NK-92 (cell line): ENCODE results near the gene SSBP1.
"Not testable (repeated sequence)": the region's sequence is repeated elsewhere in the genome, so short reads cannot be mapped to it uniquely, and the experiment has no call there.

ENCODE experiments used
- DNase-seq: peaks from one replicate; lab custom pipeline; 2025; ENCODE audit not compliant: unreplicated experiment; lab: John Stamatoyannopoulos, UW

The SSBP1 gene

DNA sequence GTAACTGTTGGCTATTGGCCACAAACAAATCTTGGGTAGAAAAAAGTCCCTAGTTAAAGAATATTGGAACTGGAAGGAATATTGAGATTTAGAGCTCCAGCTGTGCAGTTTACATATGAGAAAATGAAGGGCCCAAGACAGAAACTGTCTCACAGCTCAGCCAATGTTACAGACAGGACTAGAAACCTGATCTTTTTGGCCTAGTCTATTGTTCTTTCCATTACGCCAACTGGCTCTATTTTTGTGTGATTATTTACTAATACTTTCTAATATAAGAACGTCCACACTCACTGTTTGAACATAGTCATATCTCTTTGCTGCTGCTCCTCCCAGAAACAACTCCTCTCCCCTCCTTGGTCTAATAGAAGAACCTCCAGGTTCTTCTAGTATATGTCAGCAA is 28.8 kb upstream of the SSBP1 start:
- DNase-seq, result no peak

DNA sequence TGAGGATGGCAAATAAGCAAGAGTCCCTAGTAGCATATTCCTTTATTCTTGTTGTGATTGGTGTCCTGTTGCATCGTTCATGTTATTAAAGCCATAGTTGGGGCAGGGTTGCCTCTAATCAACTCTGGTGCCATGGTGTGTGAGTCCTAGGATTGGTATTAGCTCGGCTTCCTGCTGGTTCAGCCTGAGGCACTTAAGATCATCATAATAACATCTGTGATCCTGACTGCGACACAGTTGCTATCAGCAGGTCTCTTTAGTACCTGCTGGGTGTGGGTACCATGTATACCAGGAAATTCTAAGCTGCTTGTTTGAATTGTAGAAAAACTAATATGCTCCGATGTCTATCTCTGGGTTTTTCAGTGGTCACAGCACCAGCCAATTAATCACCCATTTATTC is 28.4 kb upstream of the SSBP1 start:
- no peak for DNase-seq

- DNase-seq, result no peak
These were observed 27.9 kb upstream of the SSBP1 start for GRCh38 chr7:141710301-141710700.

GRCh38 chr7:141712603-141713255 is 25.4 kb upstream of the SSBP1 start:
- no peak for DNase-seq

- DNase-seq, result no peak
These were observed 24.3 kb upstream of the SSBP1 start for GRCh38 chr7:141713890-141714289.

DNA sequence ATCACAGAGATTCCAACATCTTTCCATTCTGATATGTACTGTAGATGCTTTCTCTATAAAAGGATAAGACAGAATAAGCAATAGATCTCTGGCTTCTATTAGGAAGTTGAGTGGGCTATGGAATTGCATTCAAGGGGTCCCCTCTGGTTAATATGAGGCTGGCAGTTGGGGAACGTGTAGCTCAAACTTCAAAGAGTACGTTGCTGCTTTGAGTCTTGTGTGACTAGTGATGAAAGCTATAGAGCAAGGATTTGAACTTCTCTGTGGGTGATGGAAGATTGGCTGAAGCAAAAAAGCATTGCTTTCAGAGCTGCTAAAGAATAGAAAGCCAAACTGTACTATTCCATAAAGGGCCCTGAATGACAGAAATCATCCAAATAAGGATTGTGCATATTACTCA is 23.6 kb upstream of the SSBP1 start:
- no peak for DNase-seq

DNA sequence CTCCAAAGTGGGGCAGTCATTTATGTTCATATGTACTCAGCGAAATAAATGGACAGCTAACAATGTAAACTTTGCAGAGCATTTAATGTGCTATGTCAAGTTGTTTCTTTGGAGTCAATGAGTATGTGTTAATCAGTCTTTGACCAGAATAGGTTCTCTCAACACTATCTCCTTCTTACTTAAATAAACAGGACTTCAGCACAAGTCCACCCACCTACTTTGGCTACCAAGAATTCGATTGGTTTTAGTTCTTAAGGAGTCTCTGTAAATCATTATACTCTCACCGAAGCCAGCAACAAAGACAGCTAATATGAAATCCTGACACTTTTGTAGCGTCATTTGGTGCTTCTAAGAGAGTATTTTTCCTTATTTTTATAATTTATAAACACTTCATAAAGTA is 23.1 kb upstream of the SSBP1 start:
- no peak for DNase-seq

DNA sequence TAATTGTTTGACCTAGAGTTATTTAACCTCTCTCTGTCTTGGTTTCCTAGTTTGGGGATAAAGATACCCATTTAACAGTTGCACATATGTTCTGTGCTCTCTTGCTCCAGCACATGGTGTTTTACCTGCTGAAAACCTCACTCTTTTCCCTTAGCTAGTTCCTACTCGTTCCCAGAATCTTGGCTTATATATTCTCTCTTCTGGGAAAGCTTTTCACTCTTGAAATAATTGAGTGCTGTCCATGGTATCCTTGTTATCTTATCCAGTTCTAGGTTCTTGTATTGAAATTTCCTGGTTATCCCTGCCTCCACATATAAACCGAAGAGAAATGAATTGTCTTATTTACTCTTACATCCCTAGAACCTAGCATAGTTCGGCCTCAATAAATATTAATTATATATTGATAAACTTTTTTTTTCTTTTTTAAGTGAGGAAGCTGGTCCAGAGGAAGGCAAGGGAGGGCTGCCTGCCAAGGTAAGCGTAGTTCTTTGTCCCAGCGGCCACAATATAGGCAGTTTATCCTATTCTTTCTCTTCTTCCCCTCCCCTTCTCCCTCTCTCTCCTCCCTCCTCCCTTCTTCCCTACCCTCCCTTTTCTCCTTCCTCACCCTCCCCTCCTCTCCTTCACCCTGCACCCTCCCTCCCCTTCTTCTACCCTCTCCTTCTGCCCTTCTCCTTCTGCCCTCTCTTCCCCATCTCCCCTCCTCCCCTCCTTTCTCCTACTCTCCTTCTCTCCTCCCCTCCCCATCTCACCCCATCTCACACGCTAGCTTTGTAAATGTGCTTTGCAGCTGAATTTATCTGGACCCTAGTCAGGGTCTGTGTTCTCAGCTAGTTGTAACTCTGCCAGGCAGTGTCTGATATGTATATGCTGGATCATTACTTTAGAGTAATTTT is 22.1 kb upstream of the SSBP1 start:
- no peak for DNase-seq

DNA sequence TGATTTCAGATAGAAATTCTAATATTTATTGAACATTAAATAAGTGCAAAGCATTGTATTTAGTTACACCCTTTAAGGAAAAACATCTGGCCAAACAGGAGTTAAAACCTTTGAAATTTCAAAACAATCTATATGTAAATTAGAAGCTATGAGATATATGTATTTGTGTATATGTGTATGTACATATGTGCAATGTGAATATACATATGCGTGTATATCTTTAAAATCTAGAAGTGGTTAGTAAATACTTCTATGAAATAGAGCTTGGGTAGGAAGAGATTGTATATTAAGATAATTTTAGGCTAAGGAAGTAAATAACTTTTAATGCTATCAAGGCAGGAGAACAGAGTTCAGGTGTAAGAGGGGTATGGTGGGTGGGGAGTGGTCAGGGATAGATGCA is 20.7 kb upstream of the SSBP1 start:
- DNase-seq, result no peak

GRCh38 chr7:141722529-141722928 is 15.6 kb upstream of the SSBP1 start:
- no peak for DNase-seq

- DNase-seq, result no peak
These were observed 9.1 kb upstream of the SSBP1 start for GRCh38 chr7:141729020-141729419.

- no peak for DNase-seq
These were observed 6.5 kb upstream of the SSBP1 start for GRCh38 chr7:141731476-141732149.

DNA sequence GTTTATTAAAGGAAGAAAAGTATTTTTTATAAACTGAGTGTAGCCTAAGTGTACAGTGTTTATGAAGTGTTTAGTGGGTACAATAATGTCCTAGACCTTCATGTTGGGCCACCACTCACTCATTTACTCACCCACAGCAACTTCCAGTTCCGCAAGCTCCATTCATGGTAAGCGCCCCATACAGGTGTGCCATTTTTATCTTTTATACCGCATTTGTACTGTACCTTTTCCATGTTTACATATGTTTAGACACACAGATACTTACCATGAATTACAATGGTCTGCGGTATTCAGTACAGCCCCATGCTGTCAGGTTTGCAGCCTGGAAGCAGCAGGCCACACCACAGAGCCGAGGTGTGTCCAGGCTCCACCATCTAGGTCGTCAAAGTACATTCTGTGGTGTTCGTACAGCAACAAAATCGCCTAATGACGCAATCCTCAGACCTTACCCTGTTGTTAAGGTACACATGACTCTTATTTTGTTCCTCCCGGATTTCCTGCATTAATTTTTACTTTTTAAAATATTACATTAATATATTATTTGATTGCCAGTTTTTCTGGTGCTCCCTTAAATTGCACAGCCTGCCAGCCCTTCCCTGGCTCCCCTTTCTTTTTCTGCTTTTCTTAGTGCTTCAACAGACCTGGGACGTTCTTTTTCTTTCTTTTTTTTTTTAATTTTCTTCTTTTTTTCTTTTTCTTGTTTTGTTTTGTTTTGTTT is 881 bp upstream of the SSBP1 start:
- no peak for DNase-seq

DNA sequence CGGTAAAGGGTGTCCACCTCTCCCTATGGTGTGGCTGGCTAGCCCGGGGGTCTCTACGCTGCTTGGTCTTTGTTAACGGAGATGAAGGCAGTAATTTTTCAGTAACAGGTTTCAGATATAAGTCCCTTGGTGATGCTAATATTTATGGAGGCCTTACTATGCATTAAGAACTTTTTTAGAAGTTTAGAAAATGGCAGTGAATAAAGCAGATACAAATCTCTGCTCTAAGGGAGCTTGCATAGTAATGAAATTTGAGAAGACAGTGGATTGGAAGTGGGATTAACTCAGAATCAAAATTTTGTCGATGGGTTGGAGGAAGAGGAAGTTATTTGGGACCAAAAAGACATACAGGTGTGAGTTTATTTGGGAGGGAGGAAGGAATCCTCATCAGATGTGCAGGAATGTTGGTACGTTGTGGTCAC is 445 bp downstream of the SSBP1 start:
- DNase-seq, result no peak

DNA sequence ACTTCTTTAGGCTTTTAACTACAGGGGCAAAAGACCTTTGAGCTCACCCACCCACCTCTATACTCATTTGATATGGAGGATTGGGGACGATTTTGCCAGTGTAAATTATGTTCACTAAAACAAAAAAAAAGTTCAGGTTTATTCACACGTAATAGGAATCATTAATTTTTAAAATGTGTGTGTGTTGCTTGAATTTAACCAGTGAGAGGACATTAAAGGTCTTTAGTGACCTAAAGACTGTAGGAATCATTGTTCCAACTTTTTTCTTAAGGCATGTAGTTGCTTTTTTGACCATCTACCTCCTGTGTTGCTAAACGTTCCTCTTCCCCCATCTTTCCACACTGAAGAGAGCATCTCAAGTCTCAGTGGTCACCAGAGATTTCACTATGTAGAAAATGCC is 1.1 kb downstream of the SSBP1 start:
- DNase-seq, result no peak

DNA sequence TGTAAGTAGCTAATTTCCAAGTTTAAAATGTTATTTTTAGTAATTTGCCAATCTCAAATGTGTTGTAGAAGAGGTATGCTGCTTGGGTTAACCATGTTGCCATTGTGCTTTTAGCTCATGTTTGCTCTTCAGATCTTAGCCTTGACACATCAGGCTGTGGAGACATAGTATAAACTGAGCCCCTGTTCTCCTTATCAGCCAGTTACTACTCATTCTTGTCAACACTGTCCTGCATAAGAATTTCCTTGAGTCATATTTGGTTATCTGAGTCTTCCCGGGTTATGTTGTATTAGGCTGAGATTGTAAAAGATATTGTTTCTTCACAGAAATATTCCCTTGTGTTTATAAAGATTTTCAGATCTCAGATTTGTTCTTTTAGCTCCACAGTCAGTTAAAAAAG is 4.1 kb downstream of the SSBP1 start:
- no peak for DNase-seq

DNA sequence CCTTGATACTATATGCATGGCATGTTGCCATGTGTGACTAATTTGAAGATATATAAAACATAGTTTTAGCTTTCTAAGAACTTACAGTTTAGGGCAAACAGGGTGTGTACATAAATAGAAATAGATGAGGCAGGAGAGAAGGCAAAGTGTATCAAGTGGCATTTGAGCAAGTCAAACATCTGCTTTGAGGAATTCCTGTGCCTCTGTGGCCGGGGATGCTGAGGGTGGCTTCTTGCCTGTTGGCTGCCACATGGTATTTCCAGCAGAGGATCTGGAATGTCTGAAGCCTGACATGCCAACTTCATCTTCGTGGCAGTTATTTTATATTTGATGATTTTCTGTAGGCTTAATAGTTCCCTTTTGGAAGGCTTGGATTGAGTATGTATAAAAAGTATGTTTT is 6.0 kb downstream of the SSBP1 start:
- DNase-seq, result no peak

- DNase-seq, result no peak
These were observed 10.2 kb downstream of the SSBP1 start for GRCh38 chr7:141748396-141748795.

DNA sequence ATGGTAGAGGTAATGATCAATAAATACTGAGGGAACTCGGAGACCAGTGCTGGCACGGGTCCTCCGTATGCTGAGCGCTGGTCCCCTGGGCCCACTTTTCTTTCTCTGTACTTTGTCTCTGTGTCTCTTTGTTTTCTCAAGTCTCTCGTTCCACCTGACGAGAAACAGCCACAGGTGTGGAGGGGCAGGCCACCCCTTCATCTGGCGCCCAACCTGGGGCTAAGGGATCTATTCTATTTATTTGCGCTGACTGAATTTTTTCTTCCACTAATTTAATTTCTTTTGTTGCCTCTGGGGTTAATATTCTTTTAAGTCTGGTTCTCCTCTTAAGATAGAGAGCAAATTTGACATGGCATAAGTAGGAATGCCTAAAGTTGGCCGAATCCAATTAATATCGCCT is 13.7 kb downstream of the SSBP1 start:
- DNase-seq, result not testable (repeated sequence)

- DNase-seq, result no peak
These were observed 14.5 kb downstream of the SSBP1 start for GRCh38 chr7:141752634-141753033.

- DNase-seq, result no peak
These were observed 16.8 kb downstream of the SSBP1 start for GRCh38 chr7:141754939-141755338.
